Dermis blood vessel endothelial cell (primary cell): ENCODE results near the gene MMP12. TPM values are rescaled to one million over a fixed set of nuclear protein-coding genes. Genes with fewer than 3 reads are reported as not detected.
"Not testable (repeated sequence)": the region's sequence is repeated elsewhere in the genome, so short reads cannot be mapped to it uniquely, and the experiment has no call there.

Experiments used
- DNase-seq: peaks from one replicate; pipeline ENCODE4 v3.0.0; 2010
- total RNA-seq: library from RNA; depleted of rRNA; stranded (reverse); fragments of >200 nt; gene quantifications from 2 replicates; pipeline ENCODE4 v1.2.3, GENCODE V29; 2014

The MMP12 gene
- not detected in 2 replicates for total RNA-seq

GRCh38 chr11:102874852-102875251 lies at the start of gene MMP12:
MMP12 (minus strand) TSS chr11:102874982; CDS start chr11:102874937, 45 bp downstream.
- no peak for DNase-seq

- no peak for DNase-seq
Observed at GRCh38 chr11:102921587-102922220, 46.9 kb upstream of the MMP12 start.

- no peak for DNase-seq
Observed at GRCh38 chr11:102920118-102920684, 45.4 kb upstream of the MMP12 start.

- no peak for DNase-seq
Observed at GRCh38 chr11:102915044-102915375, 40.2 kb upstream of the MMP12 start.

GRCh38 chr11:102914238-102915043 lies 39.7 kb upstream of the MMP12 start:
- DNase-seq = peak; percentile 68

GRCh38 chr11:102912482-102912830 lies 37.7 kb upstream of the MMP12 start:
- DNase-seq = no peak

- DNase-seq = no peak
Observed at GRCh38 chr11:102911758-102912481, 37.1 kb upstream of the MMP12 start.

- not testable (repeated sequence) for DNase-seq
Observed at GRCh38 chr11:102905848-102906247, 31.1 kb upstream of the MMP12 start.

GRCh38 chr11:102903895-102904294 lies 29.1 kb upstream of the MMP12 start:
- not testable (repeated sequence) for DNase-seq

GRCh38 chr11:102900346-102900745 lies 25.6 kb upstream of the MMP12 start:
- no peak for DNase-seq

- DNase-seq = no peak
Observed at GRCh38 chr11:102891736-102892135, 17.0 kb upstream of the MMP12 start.

- DNase-seq = peak; percentile 25
Observed at GRCh38 chr11:102886999-102887398, 12.2 kb upstream of the MMP12 start.

- DNase-seq = no peak
Observed at GRCh38 chr11:102883141-102883540, 8.4 kb upstream of the MMP12 start.

- DNase-seq = no peak
Observed at GRCh38 chr11:102882389-102883024, 7.7 kb upstream of the MMP12 start.

- DNase-seq = no peak
Observed at GRCh38 chr11:102879801-102880200, 5.0 kb upstream of the MMP12 start.

GRCh38 chr11:102878595-102878994 lies 3.8 kb upstream of the MMP12 start:
- DNase-seq = no peak

GRCh38 chr11:102869354-102869964 lies 5.3 kb downstream of the MMP12 start:
- not testable (repeated sequence) for DNase-seq

- DNase-seq = no peak
Observed at GRCh38 chr11:102868339-102868738, 6.4 kb downstream of the MMP12 start.

GRCh38 chr11:102864724-102865123 lies 10.1 kb downstream of the MMP12 start:
- no peak for DNase-seq

- no peak for DNase-seq
Observed at GRCh38 chr11:102853956-102854355, 20.8 kb downstream of the MMP12 start.

- DNase-seq = no peak
Observed at GRCh38 chr11:102853055-102853454, 21.7 kb downstream of the MMP12 start.

GRCh38 chr11:102850973-102851745 lies 23.6 kb downstream of the MMP12 start:
- no peak for DNase-seq
